Measurements from ENCODE around the gene GON4L. TPM values are rescaled to one million over a fixed set of nuclear protein-coding genes. Genes with fewer than 3 reads are reported as not detected.

The GON4L gene
- total and polyA plus RNA-seq, 11 donors: 10.9 to 38.0 (median 18.5) TPM

DNA sequence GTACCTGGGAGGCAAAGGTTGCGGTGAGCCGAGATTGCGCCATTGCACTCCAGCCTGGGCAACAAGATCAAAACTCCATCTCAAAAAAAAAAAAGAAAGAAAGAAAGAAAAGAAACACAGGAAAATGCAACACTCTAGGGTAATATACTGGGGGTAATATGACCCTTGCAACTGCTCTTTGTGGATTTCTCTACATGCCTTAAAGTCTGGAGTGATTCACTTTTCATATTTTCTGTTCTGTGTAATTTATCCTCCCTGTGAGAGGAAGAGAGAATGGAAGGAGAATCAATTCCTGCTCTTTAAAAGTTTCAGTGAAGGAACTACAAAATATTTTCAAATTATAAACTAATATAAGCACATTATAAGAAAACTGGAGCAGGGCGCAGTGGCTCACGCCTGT, 31.5 kb upstream of the GON4L start:
- H3K4me3 ChIP-seq: no peak overlapping the region
- DNase-seq: no peak
- no peaks in the 10 kb centered on the region for H3K9me3 ChIP-seq
- no peak for ATAC-seq
- H3K36me3 ChIP-seq: peaks cover 0 to 23% (median 5%) of the 10 kb centered on the region in 9 donors
- H3K27me3 ChIP-seq: no peaks in the 10 kb centered on the region
- H3K27ac ChIP-seq: no peak overlapping the region
- WGBS, 4 donors: 98 to 99% (median 98%) methylated on average over 5 of the region's 5 CpGs
- TF ChIP-seq CTCF (IDR thresholded peaks at IDR 0.05): no peak
- TF ChIP-seq POLR2A (IDR thresholded peaks at IDR 0.05): no peak
- H3K4me1 ChIP-seq: peaks cover 0 to 22% (median 8%) of the 10 kb centered on the region in 12 donors
- intact Hi-C loops (cut with DNase I): no loop called here

GRCh38 chr1:155884982-155885381, 28.0 kb upstream of the GON4L start:
- Histone ChIP-seq H3K4me3 (no peak overlapping the region), H3K36me3 (peaks cover 0 to 58% (median 35%) of the 10 kb centered on the region in 9 donors), H3K27ac (no peak overlapping the region), H3K9me3 (no peaks in the 10 kb centered on the region), H3K4me1 (peaks cover 0 to 10% (median 0%) of the 10 kb centered on the region in 12 donors), H3K27me3 (no peaks in the 10 kb centered on the region)
- TF ChIP-seq CTCF (IDR thresholded peaks at IDR 0.05) (no peak), POLR2A (IDR thresholded peaks at IDR 0.05) (no peak)
- intact Hi-C loops (cut with DNase I): no loop called here
- DNase-seq: no peak
- no peak for ATAC-seq

DNA sequence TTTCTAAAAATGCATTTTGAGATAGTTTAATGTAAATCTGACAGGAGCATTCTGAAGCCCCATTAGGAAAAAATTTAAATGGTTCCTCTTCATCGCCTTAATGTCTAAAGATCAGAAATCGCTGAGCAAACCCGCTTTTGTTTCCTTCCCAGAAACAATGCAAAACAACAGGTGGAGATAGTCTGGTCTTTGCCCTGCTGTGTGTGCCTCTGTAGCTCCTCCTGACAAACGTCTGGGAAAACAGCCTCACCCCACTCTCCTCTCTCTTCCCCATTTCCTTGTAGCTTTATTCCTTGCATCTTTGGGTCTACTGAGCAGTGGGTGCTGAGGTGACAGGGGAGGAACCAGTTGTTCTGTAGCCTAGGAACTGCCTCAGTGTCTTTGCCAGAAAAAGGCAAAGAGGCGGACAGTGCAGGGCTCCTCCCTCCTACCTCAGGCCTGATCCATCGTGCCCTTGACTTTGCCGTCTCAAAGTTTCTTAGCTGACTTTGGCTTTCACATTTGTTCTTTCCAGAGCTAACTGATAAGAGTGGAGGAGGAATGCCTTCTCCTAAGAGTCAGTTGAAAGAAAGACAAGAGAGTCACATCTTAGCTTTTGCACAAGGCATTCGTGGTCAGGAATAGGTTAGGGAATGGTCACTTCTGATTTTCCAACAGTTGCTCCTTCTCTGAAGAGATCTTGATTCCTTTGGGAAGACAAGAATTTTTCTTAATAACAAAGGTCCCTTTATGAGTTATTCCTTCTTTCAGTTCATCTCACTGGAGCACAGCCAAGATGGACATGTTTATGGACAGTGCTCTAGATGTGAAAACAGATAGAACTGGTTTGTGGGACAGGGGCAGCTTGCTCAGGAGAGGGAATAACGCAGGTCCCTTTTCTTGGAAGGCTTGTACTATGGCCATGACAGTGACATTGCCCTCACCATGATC, 27.3 kb upstream of the GON4L start:
- TF ChIP-seq POLR2A (IDR thresholded peaks at IDR 0.05): no peak
- no peak for TF ChIP-seq CTCF (IDR thresholded peaks at IDR 0.05)
- no peak overlapping the region for H3K27ac ChIP-seq
- H3K4me3 ChIP-seq: no peak overlapping the region
- intact Hi-C loops (cut with DNase I): no loop called here
- H3K36me3 ChIP-seq: peaks cover 0 to 65% (median 38%) of the 10 kb centered on the region in 9 donors
- DNase-seq (no peak), ATAC-seq (peak in 3 of 4 donors; percentile 28 to 33 (median 33))
- 73 to 77% (median 75%) methylated on average over 9 of the region's 9 CpGs for WGBS, 4 donors
- H3K9me3 ChIP-seq: no peaks in the 10 kb centered on the region
- peaks cover 0 to 4% (median 0%) of the 10 kb centered on the region in 12 donors for H3K4me1 ChIP-seq
- H3K27me3 ChIP-seq: no peaks in the 10 kb centered on the region

DNA sequence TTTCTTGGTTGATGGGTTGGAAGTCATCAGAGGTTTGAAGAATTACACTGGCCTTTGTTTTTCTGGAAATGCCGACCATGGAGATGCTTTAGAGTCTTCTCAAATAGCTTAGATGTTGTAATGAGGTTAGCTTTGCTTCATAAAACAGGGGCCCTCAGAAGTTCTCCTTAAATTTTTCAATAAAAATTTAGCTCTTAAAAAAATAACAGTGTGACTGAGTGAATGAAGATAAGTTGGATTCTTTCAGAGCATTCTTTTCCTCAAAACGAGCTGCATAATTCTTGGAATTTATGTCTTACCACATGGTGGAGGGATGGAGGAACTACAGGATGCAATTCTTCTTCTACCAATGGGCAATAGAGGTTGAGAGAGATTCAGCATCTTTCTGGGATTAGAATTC, 25.8 kb upstream of the GON4L start:
- Histone ChIP-seq H3K36me3 (peaks cover 0 to 60% (median 38%) of the 10 kb centered on the region in 9 donors), H3K4me3 (no peak overlapping the region), H3K9me3 (no peaks in the 10 kb centered on the region), H3K27me3 (no peaks in the 10 kb centered on the region), H3K27ac (no peak overlapping the region), H3K4me1 (peaks cover 0 to 4% (median 0%) of the 10 kb centered on the region in 12 donors)
- no peak for DNase-seq
- intact Hi-C loops (cut with DNase I): no loop called here
- 72 to 81% (median 76%) methylated on average over 2 of the region's 2 CpGs for WGBS, 4 donors
- TF ChIP-seq CTCF (IDR thresholded peaks at IDR 0.05): no peak
- TF ChIP-seq POLR2A (IDR thresholded peaks at IDR 0.05): no peak
- ATAC-seq: no peak

Measured in heart left ventricle (tissue), 16 donors.